KMS-11 (cell line): ENCODE data around the gene LDLR.
"Not testable (repeated sequence)": the region's sequence is repeated elsewhere in the genome, so short reads cannot be mapped to it uniquely, and the experiment has no call there.

Source experiments
- H2AFZ ChIP-seq: fragments of 200-600 bp; sonication (generic); 2 replicates; pipeline ENCODE4 v1.6.1; 2016; ENCODE audit warnings: antibody characterized with exemption, mixed run types, low read depth
- H3K27ac ChIP-seq: fragments of 200-600 bp; sonication (generic); 2 replicates; pipeline ENCODE4 v1.6.1; 2016; ENCODE audit warnings: mild to moderate bottlenecking, mixed run types
- H3K27me3 ChIP-seq: fragments of 200-600 bp; sonication (generic); 2 replicates; pipeline ENCODE4 v1.6.1; 2017; ENCODE audit warnings: mild to moderate bottlenecking, low read depth, mixed run types, moderate library complexity; ENCODE audit not compliant: insufficient read depth
- H3K36me3 ChIP-seq: fragments of 200-600 bp; sonication (generic); 2 replicates; pipeline ENCODE4 v1.6.1; 2017; ENCODE audit warnings: mild to moderate bottlenecking, mixed run types; ENCODE audit not compliant: insufficient read depth
- H3K4me1 ChIP-seq: fragments of 200-600 bp; sonication (generic); 2 replicates; pipeline ENCODE4 v1.6.1; 2016; ENCODE audit warnings: mild to moderate bottlenecking, low read depth, mixed run types; ENCODE audit not compliant: poor library complexity, severe bottlenecking
- H3K4me2 ChIP-seq: fragments of 200-600 bp; sonication (generic); 2 replicates; pipeline ENCODE4 v1.7.0; 2016; ENCODE audit warnings: mild to moderate bottlenecking, mixed run types
- H3K4me3 ChIP-seq: fragments of 200-600 bp; sonication (generic); IDR thresholded peaks from 2 replicates; pipeline ENCODE4 v1.6.1; 2017; ENCODE audit warnings: low read depth, low read length, mixed read lengths; ENCODE audit not compliant: insufficient read depth
- H3K79me2 ChIP-seq: fragments of 200-600 bp; sonication (generic); 2 replicates; pipeline ENCODE4 v1.6.1; 2016; ENCODE audit warnings: low read depth, mixed run types; ENCODE audit not compliant: insufficient read depth
- H3K9ac ChIP-seq: fragments of 200-600 bp; sonication (generic); 2 replicates; pipeline ENCODE4 v1.6.1; 2016; ENCODE audit warnings: mild to moderate bottlenecking, mixed run types
- H4K20me1 ChIP-seq: fragments of 200-600 bp; sonication (generic); 2 replicates; pipeline ENCODE4 v1.6.1; 2016; ENCODE audit warnings: mild to moderate bottlenecking, mixed run types; ENCODE audit not compliant: insufficient read depth
- TF ChIP-seq, protein P1 (sequence below): fragments of 200-600 bp; sonication (generic); conservative IDR thresholded peaks from 2 replicates; pipeline ENCODE4 v1.6.1; 2017; ENCODE audit warnings: low read depth, mild to moderate bottlenecking, antibody characterized with exemption, low read length, moderate library complexity, mixed read lengths

LDLR gene

DNA sequence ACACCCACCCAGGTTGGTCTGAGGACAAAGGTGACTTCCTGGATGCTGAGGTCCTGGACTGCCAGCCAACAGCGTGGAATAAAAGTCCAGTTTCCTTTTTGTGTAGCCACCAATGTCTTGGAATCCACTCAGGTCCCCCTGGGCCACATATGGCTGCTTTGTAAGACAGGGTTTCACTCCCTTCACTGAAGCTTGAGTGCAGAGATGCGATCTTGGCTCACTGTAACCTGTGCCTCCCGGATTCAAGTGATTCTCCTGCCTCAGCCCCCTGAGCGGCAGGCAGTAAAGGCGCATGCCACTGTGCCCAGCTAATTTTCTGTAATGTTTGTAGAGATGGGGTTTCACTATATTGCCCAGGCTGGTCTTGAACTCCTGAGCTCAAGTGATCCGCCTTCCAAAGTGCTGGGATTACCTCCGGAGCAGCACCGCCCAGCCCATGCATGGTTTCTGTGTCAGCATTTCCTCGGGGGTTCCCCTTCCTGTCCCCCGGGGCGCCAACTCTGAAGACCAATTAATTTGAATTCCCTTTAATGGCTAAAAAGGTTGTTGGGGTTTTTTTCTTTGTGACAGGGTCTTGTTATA lies 90.5 kb downstream of the LDLR start:
- TF ChIP-seq, protein P1, sequence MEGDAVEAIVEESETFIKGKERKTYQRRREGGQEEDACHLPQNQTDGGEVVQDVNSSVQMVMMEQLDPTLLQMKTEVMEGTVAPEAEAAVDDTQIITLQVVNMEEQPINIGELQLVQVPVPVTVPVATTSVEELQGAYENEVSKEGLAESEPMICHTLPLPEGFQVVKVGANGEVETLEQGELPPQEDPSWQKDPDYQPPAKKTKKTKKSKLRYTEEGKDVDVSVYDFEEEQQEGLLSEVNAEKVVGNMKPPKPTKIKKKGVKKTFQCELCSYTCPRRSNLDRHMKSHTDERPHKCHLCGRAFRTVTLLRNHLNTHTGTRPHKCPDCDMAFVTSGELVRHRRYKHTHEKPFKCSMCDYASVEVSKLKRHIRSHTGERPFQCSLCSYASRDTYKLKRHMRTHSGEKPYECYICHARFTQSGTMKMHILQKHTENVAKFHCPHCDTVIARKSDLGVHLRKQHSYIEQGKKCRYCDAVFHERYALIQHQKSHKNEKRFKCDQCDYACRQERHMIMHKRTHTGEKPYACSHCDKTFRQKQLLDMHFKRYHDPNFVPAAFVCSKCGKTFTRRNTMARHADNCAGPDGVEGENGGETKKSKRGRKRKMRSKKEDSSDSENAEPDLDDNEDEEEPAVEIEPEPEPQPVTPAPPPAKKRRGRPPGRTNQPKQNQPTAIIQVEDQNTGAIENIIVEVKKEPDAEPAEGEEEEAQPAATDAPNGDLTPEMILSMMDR: no peak
- Histone ChIP-seq H3K27me3 (no peaks in the 10 kb centered on the region), H3K4me3 (no peak overlapping the region), H3K36me3 (no peaks in the 10 kb centered on the region), H4K20me1 (no peaks in the 10 kb centered on the region), H3K4me1 (no peaks in the 10 kb centered on the region), H3K27ac (no peak overlapping the region), H3K4me2 (no peak overlapping the region), H2AFZ (no peak overlapping the region), H3K9ac (no peak overlapping the region), H3K79me2 (no peaks in the 10 kb centered on the region)

DNA sequence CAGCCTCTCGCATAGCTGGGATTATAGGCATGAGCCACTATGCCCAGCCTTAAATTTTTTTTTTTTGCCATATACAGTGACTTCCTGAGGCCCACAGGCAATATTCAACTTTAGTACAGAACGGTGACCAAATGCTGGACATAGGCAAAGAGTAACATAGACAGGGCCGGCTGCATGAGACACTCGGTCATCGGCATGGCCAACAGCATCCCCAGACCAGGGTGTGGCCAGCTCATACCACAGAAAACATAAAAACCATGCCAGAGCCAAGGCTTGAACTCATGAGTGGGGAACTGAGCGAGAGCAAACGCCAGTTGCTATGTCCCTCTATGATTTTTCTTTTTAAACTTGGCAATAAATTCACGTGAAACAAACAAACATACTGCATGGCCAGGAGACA lies 91.1 kb downstream of the LDLR start:
- no peaks in the 10 kb centered on the region for H3K27me3 ChIP-seq
- no peaks in the 10 kb centered on the region for H3K4me1 ChIP-seq
- H4K20me1 ChIP-seq: no peaks in the 10 kb centered on the region
- TF ChIP-seq, protein P1: no peak
- H3K9ac ChIP-seq: no peak overlapping the region
- H3K36me3 ChIP-seq: no peaks in the 10 kb centered on the region
- no peak overlapping the region for H3K4me3 ChIP-seq
- H3K79me2 ChIP-seq: no peaks in the 10 kb centered on the region
- H3K27ac ChIP-seq: no peak overlapping the region
- H2AFZ ChIP-seq: no peak overlapping the region
- no peak overlapping the region for H3K4me2 ChIP-seq

DNA sequence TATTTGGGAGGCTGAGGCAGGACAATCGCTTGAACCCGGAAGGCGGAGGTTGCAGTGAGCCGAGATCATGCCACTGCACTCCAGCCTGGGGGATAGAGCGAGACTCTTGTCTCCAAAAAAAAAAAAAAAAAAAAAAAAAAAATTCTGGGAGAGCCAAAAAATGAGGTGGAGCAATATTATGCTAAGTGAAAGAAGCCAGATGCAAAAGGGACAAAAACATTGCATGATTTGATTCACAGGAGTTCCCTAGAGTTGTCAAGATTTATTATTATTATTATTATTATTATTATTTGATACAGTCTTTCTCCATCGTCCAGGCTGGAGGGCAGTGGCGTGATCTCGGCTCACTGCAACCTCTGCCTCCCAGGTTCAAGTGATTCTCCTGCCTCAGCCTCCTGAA lies 91.7 kb downstream of the LDLR start:
- not testable (repeated sequence) for H3K79me2 ChIP-seq, H3K36me3 ChIP-seq, H3K4me2 ChIP-seq, H3K27me3 ChIP-seq, H3K4me3 ChIP-seq, H3K27ac ChIP-seq, H3K9ac ChIP-seq, H4K20me1 ChIP-seq, H2AFZ ChIP-seq, H3K4me1 ChIP-seq

DNA sequence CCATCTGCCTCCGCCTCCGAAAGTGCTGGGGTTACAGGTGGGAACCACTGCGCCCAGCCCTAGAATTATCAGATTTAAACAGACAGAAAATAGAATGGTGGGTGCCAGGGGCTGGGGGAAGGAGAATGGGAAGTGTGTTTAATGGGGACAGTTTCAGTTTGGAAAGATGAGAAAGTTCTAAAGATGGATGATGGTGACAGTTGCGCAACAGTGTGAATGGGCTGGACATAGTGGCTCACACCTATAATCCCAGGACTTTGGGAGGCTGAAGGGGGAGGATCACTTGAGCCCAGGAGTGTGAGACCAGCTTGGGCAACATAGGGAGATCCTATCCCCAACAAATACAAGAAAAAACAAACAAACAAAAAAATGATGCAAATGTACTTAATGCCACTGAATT lies 92.2 kb downstream of the LDLR start:
- no peaks in the 10 kb centered on the region for H3K4me1 ChIP-seq
- no peaks in the 10 kb centered on the region for H4K20me1 ChIP-seq
- H3K79me2 ChIP-seq: no peaks in the 10 kb centered on the region
- H3K36me3 ChIP-seq: no peaks in the 10 kb centered on the region
- no peaks in the 10 kb centered on the region for H3K27me3 ChIP-seq
- no peak overlapping the region for H2AFZ ChIP-seq
- no peak overlapping the region for H3K27ac ChIP-seq
- TF ChIP-seq, protein P1: no peak
- H3K4me2 ChIP-seq: no peak overlapping the region
- H3K9ac ChIP-seq: no peak overlapping the region
- no peak overlapping the region for H3K4me3 ChIP-seq
